ENCODE measurements around the gene GAN.

- TF ChIP-seq CTCF (IDR thresholded peaks at IDR 0.05) (no peak), EZH2 (IDR thresholded peaks at IDR 0.05) (no peak)
Observed at GRCh38 chr16:81436386-81436785, 121.6 kb downstream of the GAN start.
